Loucy (cell line): ENCODE data around the gene APOBEC4.

Experiments used
- EZH2phosphoT487 ChIP-seq: fragments of 200-600 bp; IDR thresholded peaks from 2 replicates; pipeline ENCODE4 v1.6.1; 2018; ENCODE audit warnings: antibody characterized with exemption, mild to moderate bottlenecking, moderate library complexity, borderline replicate concordance
- TF ChIP-seq, protein P1 (sequence below): fragments of 200-600 bp; sonication (generic); conservative IDR thresholded peaks from 2 replicates; pipeline ENCODE4 v1.5.1; 2014; ENCODE audit warnings: mild to moderate bottlenecking, antibody characterized with exemption, low read length

DNA sequence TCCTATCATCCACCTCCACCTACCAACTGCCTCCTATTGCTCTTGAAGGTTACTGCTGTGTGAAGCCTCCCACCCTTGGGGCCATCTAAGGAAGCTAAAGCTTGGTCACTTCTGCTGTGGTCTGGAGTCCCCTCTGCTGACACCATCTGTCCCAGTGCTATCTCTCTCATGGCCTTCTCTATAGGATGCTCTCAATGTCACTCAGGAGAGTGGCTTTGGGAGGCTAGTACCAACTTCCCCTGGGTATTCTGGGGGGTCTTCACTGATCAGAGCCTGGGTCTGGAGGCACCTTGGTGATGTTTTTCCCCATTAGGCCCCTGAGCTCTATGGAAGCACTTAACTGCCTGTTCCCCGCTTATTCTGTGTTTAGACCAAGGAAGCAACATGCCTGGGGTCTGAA lies 50.6 kb downstream of the APOBEC4 start:
- TF ChIP-seq, protein P1, sequence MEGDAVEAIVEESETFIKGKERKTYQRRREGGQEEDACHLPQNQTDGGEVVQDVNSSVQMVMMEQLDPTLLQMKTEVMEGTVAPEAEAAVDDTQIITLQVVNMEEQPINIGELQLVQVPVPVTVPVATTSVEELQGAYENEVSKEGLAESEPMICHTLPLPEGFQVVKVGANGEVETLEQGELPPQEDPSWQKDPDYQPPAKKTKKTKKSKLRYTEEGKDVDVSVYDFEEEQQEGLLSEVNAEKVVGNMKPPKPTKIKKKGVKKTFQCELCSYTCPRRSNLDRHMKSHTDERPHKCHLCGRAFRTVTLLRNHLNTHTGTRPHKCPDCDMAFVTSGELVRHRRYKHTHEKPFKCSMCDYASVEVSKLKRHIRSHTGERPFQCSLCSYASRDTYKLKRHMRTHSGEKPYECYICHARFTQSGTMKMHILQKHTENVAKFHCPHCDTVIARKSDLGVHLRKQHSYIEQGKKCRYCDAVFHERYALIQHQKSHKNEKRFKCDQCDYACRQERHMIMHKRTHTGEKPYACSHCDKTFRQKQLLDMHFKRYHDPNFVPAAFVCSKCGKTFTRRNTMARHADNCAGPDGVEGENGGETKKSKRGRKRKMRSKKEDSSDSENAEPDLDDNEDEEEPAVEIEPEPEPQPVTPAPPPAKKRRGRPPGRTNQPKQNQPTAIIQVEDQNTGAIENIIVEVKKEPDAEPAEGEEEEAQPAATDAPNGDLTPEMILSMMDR = no peak
- TF ChIP-seq EZH2phosphoT487 = no peak
